K562 (cell line): ENCODE results near the gene DPH2. TPM values are rescaled to one million over a fixed set of nuclear protein-coding genes. Genes with fewer than 3 reads are reported as not detected.
A peak's percentile ranks its signal among the peaks of the same experiment; 100 is the strongest.

Experiments used
- CREB1 ChIP-seq, 2 experiments: sonication (generic) in 1 of 2; formaldehyde crosslinking in 1 of 2; IDR thresholded peaks; 2 replicates each; pipeline versions ENCODE4 v1.6.1 to v1.8.0; 2012 to 2022; ENCODE audit warnings: inconsistent platforms in 1 of 2, mild to moderate bottlenecking in 1 of 2, missing genetic modification reagents in 1 of 2, moderate library complexity in 1 of 2
- CSDE1 ChIP-seq, 2 experiments: fragments of 450-650 bp; IDR thresholded peaks; 2 replicates each; pipeline ENCODE4 v1.6.1; 2016; ENCODE audit warnings: mild to moderate bottlenecking in 1 of 2
- CXXC5 ChIP-seq: fragments of 250-450 bp; sonication (Bioruptor Pico); IDR thresholded peaks from 2 replicates; pipeline ENCODE4 v1.8.0; 2022; ENCODE audit warnings: inconsistent platforms, mild to moderate bottlenecking, moderate library complexity
- GATAD2B ChIP-seq: fragments of 450-650 bp; IDR thresholded peaks from 2 replicates; pipeline ENCODE4 v1.6.1; 2017; ENCODE audit warnings: mild to moderate bottlenecking, borderline replicate concordance
- HDGF ChIP-seq: fragments of 450-650 bp; IDR thresholded peaks from 2 replicates; pipeline ENCODE4 v1.6.1; 2016
- KLF6 ChIP-seq: fragments of 250-450 bp; sonication (Bioruptor Pico); IDR thresholded peaks from 2 replicates; pipeline ENCODE4 v1.4.0; 2020; ENCODE audit warnings: mild to moderate bottlenecking, moderate library complexity, borderline replicate concordance
- LCOR ChIP-seq: sonication (generic); formaldehyde crosslinking; IDR thresholded peaks from 2 replicates; pipeline ENCODE4 v1.8.0; 2022; ENCODE audit warnings: mild to moderate bottlenecking, missing genetic modification reagents
- MBD1 ChIP-seq: fragments of 250-450 bp; sonication (Bioruptor Pico); IDR thresholded peaks from 2 replicates; pipeline ENCODE4 v1.8.0; 2022; ENCODE audit warnings: inconsistent platforms
- NFIC ChIP-seq: fragments of 450-650 bp; IDR thresholded peaks from 2 replicates; pipeline ENCODE4 v1.6.1; 2017; ENCODE audit warnings: mild to moderate bottlenecking, inconsistent platforms
- NFYB ChIP-seq: IDR thresholded peaks from 2 replicates; pipeline ENCODE4 v1.6.1; 2011; ENCODE audit warnings: mild to moderate bottlenecking, moderate library complexity; ENCODE audit not compliant: insufficient read length; ENCODE audit errors: extremely low read depth
- NR4A1 ChIP-seq, 2 experiments: fragments of 250-450 bp in 1 of 2; fragments of 450-650 bp in 1 of 2; sonication (Bioruptor Pico) in 1 of 2; IDR thresholded peaks; 2 replicates each; pipeline versions ENCODE4 v1.4.0 to v1.6.1; 2016 to 2020; ENCODE audit warnings: mild to moderate bottlenecking in 2 of 2, missing compliant biosample characterization in 1 of 2, missing genetic modification characterization in 1 of 2, moderate library complexity in 1 of 2
- PHB2 ChIP-seq: fragments of 450-650 bp; IDR thresholded peaks from 2 replicates; pipeline ENCODE4 v1.6.1; 2017; ENCODE audit warnings: low read depth
- POLR2H ChIP-seq: IDR thresholded peaks from 2 replicates; pipeline ENCODE4 v1.6.1; 2016; ENCODE audit warnings: missing genetic modification characterization, low read depth, mild to moderate bottlenecking, control low read depth, missing compliant biosample characterization, moderate library complexity
- SMAD4 ChIP-seq: fragments of 250-450 bp; sonication (Bioruptor Pico); conservative IDR thresholded peaks from 2 replicates; pipeline ENCODE4 v1.8.0; 2021; ENCODE audit warnings: inconsistent platforms, mild to moderate bottlenecking, moderate library complexity
- SMARCA4 ChIP-seq: fragments of 450-650 bp; IDR thresholded peaks from 2 replicates; pipeline ENCODE4 v1.6.1; 2016
- SP2 ChIP-seq: IDR thresholded peaks from 2 replicates; pipeline ENCODE4 v1.6.1; 2011; ENCODE audit warnings: mild to moderate bottlenecking, low read depth, low read length, moderate library complexity; ENCODE audit not compliant: poor library complexity, severe bottlenecking; ENCODE audit errors: extremely low read depth
- SREBF1 ChIP-seq: fragments of 150-350 bp; IDR thresholded peaks from 2 replicates; pipeline ENCODE4 v1.6.1; 2014; ENCODE audit warnings: antibody characterized with exemption, low read depth, low read length, borderline replicate concordance
- TFAP4 ChIP-seq: sonication (generic); formaldehyde crosslinking; IDR thresholded peaks from 2 replicates; pipeline ENCODE4 v1.8.0; 2022; ENCODE audit warnings: missing genetic modification reagents, mild to moderate bottlenecking, moderate library complexity, borderline replicate concordance
- ZBTB8A ChIP-seq: fragments of 450-650 bp; IDR thresholded peaks from 2 replicates; pipeline ENCODE4 v1.6.1; 2018; ENCODE audit warnings: mild to moderate bottlenecking, moderate library complexity; ENCODE audit not compliant: partially characterized antibody
- ZEB2 ChIP-seq: fragments of 450-650 bp; IDR thresholded peaks from 2 replicates; pipeline ENCODE4 v1.6.1; 2016
- ZNF134 ChIP-seq: fragments of 250-450 bp; sonication (Bioruptor Pico); conservative IDR thresholded peaks from 2 replicates; pipeline ENCODE4 v1.4.0; 2020
- ZNF197 ChIP-seq: fragments of 200-800 bp; sonication (Bioruptor generic); IDR thresholded peaks from 2 replicates; pipeline ENCODE4 v1.6.1; 2016; ENCODE audit warnings: low read depth, missing genetic modification characterization, missing compliant biosample characterization
- ZNF395 ChIP-seq: fragments of 200-800 bp; sonication (Bioruptor generic); IDR thresholded peaks from 2 replicates; pipeline ENCODE4 v1.6.1; 2017; ENCODE audit warnings: missing genetic modification characterization, missing compliant biosample characterization
- ZNF41 ChIP-seq: fragments of 250-450 bp; sonication (Bioruptor Pico); conservative IDR thresholded peaks from 2 replicates; pipeline ENCODE4 v1.4.0; 2020; ENCODE audit warnings: mild to moderate bottlenecking
- ZNF766 ChIP-seq: fragments of 200-800 bp; sonication (Bioruptor generic); conservative IDR thresholded peaks from 2 replicates; pipeline ENCODE4 v1.6.1; 2016; ENCODE audit warnings: missing genetic modification characterization, missing compliant biosample characterization
- polyA plus RNA-seq, 8 experiments: library from polyadenylated mRNA; depleted of rRNA in 4 of 8; stranded (reverse) in 5 of 8; unstranded in 3 of 8; fragments of >200 nt; fragmentation: Nextera tagmentation in 2 of 8; fragmentation: Illumina TruSeq in 1 of 8; extraction: Ambion mirVana in 2 of 8; extraction: Trizol in 1 of 8; gene quantifications; 2 replicates each; pipeline versions ENCODE4 v1.2.1 to v1.2.3, GENCODE V29; 2011 to 2014; ENCODE audit warnings: inconsistent platforms in 1 of 8, missing spikeins in 1 of 8
- total RNA-seq, 7 experiments: library from RNA; depleted of rRNA in 6 of 7; stranded (reverse); fragments of >200 nt in 6 of 7; fragmentation: Illumina TruSeq in 2 of 7; extraction: Trizol in 2 of 7; gene quantifications; 2 replicates each; pipeline versions ENCODE4 v1.2.1 to v1.2.3, GENCODE V29; 2011 to 2021; ENCODE audit warnings: low replicate concordance in 1 of 7

DPH2 gene
- total and polyA plus RNA-seq, 9 of the 15 experiments (the other 6 are each of a cell fraction or from before 2014, with no cell fraction given): 17.9 to 94.1 (median 68.1) TPM

- TF ChIP-seq SMAD4: no peak
- TF ChIP-seq ZNF395: no peak
- TF ChIP-seq SP2: no peak
- no peak for TF ChIP-seq ZBTB8A
- 0 out of 2 replicates have a peak, but pooled peaks have one; percentile 25 for TF ChIP-seq TFAP4 (CRISPR knock-in tag)
- TF ChIP-seq SREBF1: no peak
- no peak for TF ChIP-seq NFYB
- no peak for TF ChIP-seq ZNF134 (CRISPR knock-in tag)
- no peak for TF ChIP-seq ZNF766 (CRISPR knock-in tag)
- no peak for TF ChIP-seq NFIC
- TF ChIP-seq KLF6 (CRISPR knock-in tag): no peak
- TF ChIP-seq MBD1: no peak
- no peak for TF ChIP-seq CXXC5 (CRISPR knock-in tag)
- no peak for TF ChIP-seq HDGF
- 0 out of 2 replicates have a peak, but pooled peaks have one; percentile 27 for TF ChIP-seq LCOR (CRISPR knock-in tag)
- no peak for TF ChIP-seq GATAD2B
- TF ChIP-seq ZEB2: no peak
- no peak for TF ChIP-seq NR4A1 (CRISPR knock-in tag; IDR thresholded peaks at IDR 0.05)
- TF ChIP-seq NR4A1 (tag; IDR thresholded peaks at IDR 0.05): no peak
- TF ChIP-seq POLR2H (tag): no peak
- no peak for TF ChIP-seq PHB2
- TF ChIP-seq CREB1 (IDR thresholded peaks at IDR 0.05): no peak
- peak; percentile 38; the same call in 1 of the 2 replicates for TF ChIP-seq CREB1 (CRISPR knock-in tag; IDR thresholded peaks at IDR 0.05)
- no peak for TF ChIP-seq ZNF197 (CRISPR knock-in tag)
- TF ChIP-seq ZNF41 (CRISPR knock-in tag): no peak
- no peak for TF ChIP-seq SMARCA4
- TF ChIP-seq CSDE1 (IDR thresholded peaks at IDR 0.05): no peak
These were observed 34.9 kb upstream of the DPH2 start (continued) for GRCh38 chr1:43934986-43935324.
